HCT116 (cell line): Measurements from ENCODE around the gene NIN. TPM values are rescaled to one million over a fixed set of nuclear protein-coding genes. Genes with fewer than 3 reads are reported as not detected.

Source experiments
- ATAC-seq: fragments of 200-7000 bp; cut with Tn5 transposase; 2 replicates; pipeline ENCODE4 v1.9.1; 2020; ENCODE audit warnings: mild to moderate bottlenecking, moderate library complexity
- BruUV-seq: library from RNA; stranded (reverse); fragments of 400-500 nt; replicated peaks from 2 replicates; lab custom pipeline; 2021; lab: Mats Ljungman, UMichigan
- CTCF ChIA-PET: fragments of 300-600 bp; sonication (Branson Sonifier 250); formaldehyde crosslinking; loops from one replicate; lab custom pipeline; 2021; ENCODE audit warnings: antibody characterized with exemption; lab: Charles Lee
- POLR2A ChIA-PET: fragments of 300-600, 350-600 bp; sonication (Branson Sonifier 250); formaldehyde crosslinking; loops from one replicate; lab custom pipeline; 2021; ENCODE audit warnings: antibody characterized with exemption; lab: Charles Lee
- RAD21 ChIA-PET, 2 experiments: fragments of 300-600 bp; sonication (Branson Sonifier 250); formaldehyde crosslinking; loops; one replicate each; lab custom pipeline; 2023; ENCODE audit warnings: low total read pairs in 2 of 2; ENCODE audit not compliant: uncharacterized antibody in 2 of 2, unreplicated experiment in 2 of 2, low non-redundant PET in 1 of 2; lab: Charles Lee
- DNase-seq: peaks from one replicate; pipeline ENCODE4 v3.0.0-alpha.2; 2010; ENCODE audit warnings: low read depth, low spot score
- H2AFZ ChIP-seq: fragments of 200-600 bp; shearing (Covaris generic), sonication (generic); 2 replicates; pipeline ENCODE4 v1.6.1; 2017; ENCODE audit warnings: low read depth, mixed run types, mixed read lengths, antibody characterized with exemption, low read length; ENCODE audit not compliant: poor library complexity, severe bottlenecking
- H3K27ac ChIP-seq: 2 replicates; pipeline ENCODE4 v1.5.1; 2012; ENCODE audit warnings: low read depth, low read length
- H3K27me3 ChIP-seq: fragments of 200-600 bp; sonication (generic); 2 replicates; pipeline ENCODE4 v1.6.1; 2016; ENCODE audit warnings: mixed run types, low read length, mixed read lengths; ENCODE audit not compliant: insufficient read depth
- H3K36me3 ChIP-seq, 2 experiments: fragments of 200-500 bp in 1 of 2; fragments of 200-600 bp in 1 of 2; sonication (Bioruptor generic) in 1 of 2; sonication (generic) in 1 of 2; 2 replicates each; pipeline versions ENCODE4 v1.5.1 to v1.6.1; 2014 to 2016; ENCODE audit warnings: low read length in 2 of 2, inconsistent platforms in 1 of 2, mixed read lengths in 1 of 2, mixed run types in 1 of 2; ENCODE audit not compliant: insufficient read depth in 2 of 2, control insufficient read depth in 1 of 2
- H3K4me1 ChIP-seq, 2 experiments: fragments of 200-600 bp in 1 of 2; sonication (generic) in 1 of 2; 2 replicates each; pipeline versions ENCODE4 v1.5.1 to v1.6.1; 2012 to 2017; ENCODE audit warnings: low read length in 2 of 2, inconsistent platforms in 1 of 2, mild to moderate bottlenecking in 1 of 2, mixed read lengths in 1 of 2, mixed run types in 1 of 2, moderate library complexity in 1 of 2; ENCODE audit not compliant: insufficient read depth in 2 of 2, control insufficient read depth in 1 of 2
- H3K4me2 ChIP-seq: fragments of 200-600 bp; sonication (generic); 2 replicates; pipeline ENCODE4 v1.6.1; 2017; ENCODE audit warnings: mixed run types, low read length, mixed read lengths
- H3K4me3 ChIP-seq, 2 experiments: fragments of 200-600 bp in 1 of 2; sonication (generic) in 1 of 2; replicated peaks in 1 of 2; 2 replicates each; pipeline ENCODE4 v1.5.1; 2011 to 2016; ENCODE audit warnings: low read length in 2 of 2, control low read depth in 1 of 2, low read depth in 1 of 2, mild to moderate bottlenecking in 1 of 2, mixed read lengths in 1 of 2, mixed run types in 1 of 2
- H3K79me2 ChIP-seq: fragments of 200-600 bp; sonication (generic); 2 replicates; pipeline ENCODE4 v1.6.1; 2017; ENCODE audit warnings: mild to moderate bottlenecking, mixed run types, low read length, moderate library complexity, mixed read lengths; ENCODE audit not compliant: insufficient read depth
- H3K9ac ChIP-seq: fragments of 200-600 bp; sonication (generic); 2 replicates; pipeline ENCODE4 v1.6.1; 2016; ENCODE audit warnings: low read length, mixed read lengths
- H3K9me2 ChIP-seq: fragments of 200-600 bp; sonication (generic), shearing (Covaris generic); 2 replicates; pipeline ENCODE4 v1.6.1; 2017; ENCODE audit warnings: mixed run types, mild to moderate bottlenecking, moderate library complexity; ENCODE audit not compliant: insufficient read depth
- H3K9me3 ChIP-seq, 2 experiments: fragments of 200-500 bp in 1 of 2; fragments of 200-600 bp in 1 of 2; sonication (Bioruptor generic) in 1 of 2; sonication (generic) in 1 of 2; 2 replicates each; pipeline ENCODE4 v1.6.1; 2014 to 2017; ENCODE audit warnings: low read length in 2 of 2, mixed read lengths in 2 of 2, inconsistent platforms in 1 of 2, low read depth in 1 of 2, mild to moderate bottlenecking in 1 of 2, mixed run types in 1 of 2, moderate library complexity in 1 of 2; ENCODE audit not compliant: control insufficient read depth in 1 of 2, insufficient read depth in 1 of 2
- H4K20me1 ChIP-seq: fragments of 200-600 bp; sonication (generic), shearing (Covaris generic); 2 replicates; pipeline ENCODE4 v1.6.1; 2017; ENCODE audit warnings: mixed run types, mild to moderate bottlenecking, moderate library complexity; ENCODE audit not compliant: insufficient read depth
- CBX3 ChIP-seq: IDR thresholded peaks from 2 replicates; pipeline ENCODE4 v1.6.1; 2012; ENCODE audit warnings: low read depth
- CEBPB ChIP-seq: IDR thresholded peaks from 2 replicates; pipeline ENCODE4 v1.6.1; 2012; ENCODE audit warnings: low read depth
- JUND ChIP-seq: IDR thresholded peaks from 2 replicates; pipeline ENCODE4 v1.6.1; 2012
- POLR2AphosphoS5 ChIP-seq: IDR thresholded peaks from 2 replicates; pipeline ENCODE4 v1.6.1; 2011; ENCODE audit warnings: mild to moderate bottlenecking, low read depth, low read length, moderate library complexity
- TCF7L2 ChIP-seq: IDR thresholded peaks from 2 replicates; pipeline ENCODE4 v1.7.0; 2011; ENCODE audit warnings: borderline replicate concordance, inconsistent platforms; ENCODE audit not compliant: insufficient read depth, insufficient read length; ENCODE audit errors: extremely low read depth
- intact Hi-C: fragments of 100-400 bp; cut with micrococcal nuclease; formaldehyde crosslinking; loops from 2 replicates; pipeline ENCODE4 v1.10.0; 2022
- total RNA-seq: library from RNA; stranded (reverse); gene quantifications from one replicate; pipeline ENCODE4 v1.2.1, GENCODE V29; 2021; ENCODE audit not compliant: unreplicated experiment
- TF ChIP-seq, protein P1 (sequence below): IDR thresholded peaks from 2 replicates; pipeline ENCODE4 v1.6.1; 2012; ENCODE audit warnings: low read depth
- TF ChIP-seq, protein P2 (sequence below), 3 experiments: fragments of 200-600 bp in 1 of 3; sonication (generic) in 1 of 3; IDR thresholded peaks in 2 of 3; conservative IDR thresholded peaks in 1 of 3; 2 replicates each; pipeline ENCODE4 v1.5.1; 2012 to 2017; ENCODE audit warnings: low read depth in 2 of 3, low read length in 2 of 3, antibody characterized with exemption in 1 of 3, borderline replicate concordance in 1 of 3, control low read depth in 1 of 3, mild to moderate bottlenecking in 1 of 3, mixed read lengths in 1 of 3, mixed run types in 1 of 3, moderate library complexity in 1 of 3; ENCODE audit not compliant: insufficient read depth in 1 of 3

NIN gene
- total RNA-seq, 1 experiment from 2014 or later, result 39.6 TPM

- ChIA-PET CTCF (no interaction called here), RAD21 (no interaction called here), POLR2A (no interaction called here)
- TF ChIP-seq, protein P1, sequence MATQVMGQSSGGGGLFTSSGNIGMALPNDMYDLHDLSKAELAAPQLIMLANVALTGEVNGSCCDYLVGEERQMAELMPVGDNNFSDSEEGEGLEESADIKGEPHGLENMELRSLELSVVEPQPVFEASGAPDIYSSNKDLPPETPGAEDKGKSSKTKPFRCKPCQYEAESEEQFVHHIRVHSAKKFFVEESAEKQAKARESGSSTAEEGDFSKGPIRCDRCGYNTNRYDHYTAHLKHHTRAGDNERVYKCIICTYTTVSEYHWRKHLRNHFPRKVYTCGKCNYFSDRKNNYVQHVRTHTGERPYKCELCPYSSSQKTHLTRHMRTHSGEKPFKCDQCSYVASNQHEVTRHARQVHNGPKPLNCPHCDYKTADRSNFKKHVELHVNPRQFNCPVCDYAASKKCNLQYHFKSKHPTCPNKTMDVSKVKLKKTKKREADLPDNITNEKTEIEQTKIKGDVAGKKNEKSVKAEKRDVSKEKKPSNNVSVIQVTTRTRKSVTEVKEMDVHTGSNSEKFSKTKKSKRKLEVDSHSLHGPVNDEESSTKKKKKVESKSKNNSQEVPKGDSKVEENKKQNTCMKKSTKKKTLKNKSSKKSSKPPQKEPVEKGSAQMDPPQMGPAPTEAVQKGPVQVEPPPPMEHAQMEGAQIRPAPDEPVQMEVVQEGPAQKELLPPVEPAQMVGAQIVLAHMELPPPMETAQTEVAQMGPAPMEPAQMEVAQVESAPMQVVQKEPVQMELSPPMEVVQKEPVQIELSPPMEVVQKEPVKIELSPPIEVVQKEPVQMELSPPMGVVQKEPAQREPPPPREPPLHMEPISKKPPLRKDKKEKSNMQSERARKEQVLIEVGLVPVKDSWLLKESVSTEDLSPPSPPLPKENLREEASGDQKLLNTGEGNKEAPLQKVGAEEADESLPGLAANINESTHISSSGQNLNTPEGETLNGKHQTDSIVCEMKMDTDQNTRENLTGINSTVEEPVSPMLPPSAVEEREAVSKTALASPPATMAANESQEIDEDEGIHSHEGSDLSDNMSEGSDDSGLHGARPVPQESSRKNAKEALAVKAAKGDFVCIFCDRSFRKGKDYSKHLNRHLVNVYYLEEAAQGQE, result no peak
- TF ChIP-seq, protein P2, sequence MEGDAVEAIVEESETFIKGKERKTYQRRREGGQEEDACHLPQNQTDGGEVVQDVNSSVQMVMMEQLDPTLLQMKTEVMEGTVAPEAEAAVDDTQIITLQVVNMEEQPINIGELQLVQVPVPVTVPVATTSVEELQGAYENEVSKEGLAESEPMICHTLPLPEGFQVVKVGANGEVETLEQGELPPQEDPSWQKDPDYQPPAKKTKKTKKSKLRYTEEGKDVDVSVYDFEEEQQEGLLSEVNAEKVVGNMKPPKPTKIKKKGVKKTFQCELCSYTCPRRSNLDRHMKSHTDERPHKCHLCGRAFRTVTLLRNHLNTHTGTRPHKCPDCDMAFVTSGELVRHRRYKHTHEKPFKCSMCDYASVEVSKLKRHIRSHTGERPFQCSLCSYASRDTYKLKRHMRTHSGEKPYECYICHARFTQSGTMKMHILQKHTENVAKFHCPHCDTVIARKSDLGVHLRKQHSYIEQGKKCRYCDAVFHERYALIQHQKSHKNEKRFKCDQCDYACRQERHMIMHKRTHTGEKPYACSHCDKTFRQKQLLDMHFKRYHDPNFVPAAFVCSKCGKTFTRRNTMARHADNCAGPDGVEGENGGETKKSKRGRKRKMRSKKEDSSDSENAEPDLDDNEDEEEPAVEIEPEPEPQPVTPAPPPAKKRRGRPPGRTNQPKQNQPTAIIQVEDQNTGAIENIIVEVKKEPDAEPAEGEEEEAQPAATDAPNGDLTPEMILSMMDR (IDR thresholded peaks at IDR 0.05 in 2 of 3, conservative IDR thresholded peaks at IDR 0.05 in 1 of 3; ENCODE audit: borderline replicate concordance in 1 of 3, insufficient read depth in 1 of 3, low read depth in 2 of 3, low read length in 2 of 3), result no peak
- TF ChIP-seq CEBPB, result no peak
- TF ChIP-seq JUND, result no peak
- no peak for TF ChIP-seq POLR2AphosphoS5
- no peak for TF ChIP-seq CBX3
- TF ChIP-seq TCF7L2, result no peak
- Histone ChIP-seq H2AFZ (no peak overlapping the region), H3K9ac (no peak overlapping the region), H3K9me2 (no peaks in the 10 kb centered on the region), H3K27ac (no peak overlapping the region), H3K36me3 (peaks cover 0 to 3% of the 10 kb centered on the region in 2 experiments; a peak in 1 of 4 replicates), H3K4me2 (no peak overlapping the region), H3K4me1 (no peaks in the 10 kb centered on the region), H3K9me3 (no peaks in the 10 kb centered on the region), H3K27me3 (no peaks in the 10 kb centered on the region), H4K20me1 (no peaks in the 10 kb centered on the region; the same call in 1 of the 2 replicates), H3K4me3 (no peak overlapping the region), H3K79me2 (0 out of 2 replicates have a peak, but pooled peaks cover 6% of the 10 kb centered on the region)
- ATAC-seq (no peak), DNase-seq (no peak)
- intact Hi-C loops, result no loop called here
- no TSS peak for BruUV-seq
Observed at GRCh38 chr14:50797250-50798047, 33.5 kb downstream of the NIN start.
